HEK293 (cell line): ENCODE measurements around the gene TIAL1.

Experiments used
- BCL6B ChIP-seq: fragments of 450-650 bp; formaldehyde crosslinking; IDR thresholded peaks from 2 replicates; pipeline ENCODE4 v1.5.1; 2017; ENCODE audit warnings: missing biosample characterization, missing genetic modification characterization
- KLF1 ChIP-seq: fragments of 450-650 bp; formaldehyde crosslinking; IDR thresholded peaks from 2 replicates; pipeline ENCODE4 v1.5.1; 2016; ENCODE audit warnings: missing biosample characterization, missing genetic modification characterization
- KLF16 ChIP-seq: fragments of 450-650 bp; formaldehyde crosslinking; IDR thresholded peaks from 2 replicates; pipeline ENCODE4 v1.5.1; 2017; ENCODE audit warnings: missing biosample characterization, missing genetic modification characterization
- MEIS1 ChIP-seq: sonication (generic); formaldehyde crosslinking; IDR thresholded peaks from 2 replicates; pipeline ENCODE4 v1.8.1; 2022; ENCODE audit warnings: missing genetic modification reagents, mild to moderate bottlenecking, borderline replicate concordance
- PRDM4 ChIP-seq: fragments of 450-650 bp; formaldehyde crosslinking; IDR thresholded peaks from 2 replicates; pipeline ENCODE4 v1.5.1; 2017; ENCODE audit warnings: missing biosample characterization, missing genetic modification characterization
- SETDB1 ChIP-seq: IDR thresholded peaks from one replicate; pipeline ENCODE4 v1.6.1; 2017; ENCODE audit warnings: mild to moderate bottlenecking, low read length, moderate library complexity, mixed read lengths; ENCODE audit not compliant: insufficient read length
- TSHZ1 ChIP-seq: fragments of 450-650 bp; formaldehyde crosslinking; IDR thresholded peaks from 2 replicates; pipeline ENCODE4 v1.5.1; 2016; ENCODE audit warnings: missing biosample characterization, missing genetic modification characterization, borderline replicate concordance
- ZFHX2 ChIP-seq: fragments of 450-650 bp; formaldehyde crosslinking; conservative IDR thresholded peaks from 2 replicates; pipeline ENCODE4 v1.5.1; 2016; ENCODE audit warnings: missing biosample characterization, missing genetic modification characterization
- ZFP69B ChIP-seq: fragments of 450-650 bp; formaldehyde crosslinking; IDR thresholded peaks from 2 replicates; pipeline ENCODE4 v1.5.1; 2016; ENCODE audit warnings: missing biosample characterization, missing genetic modification characterization
- ZNF121 ChIP-seq: fragments of 450-650 bp; formaldehyde crosslinking; IDR thresholded peaks from 2 replicates; pipeline ENCODE4 v1.5.1; 2016; ENCODE audit warnings: missing biosample characterization, missing genetic modification characterization
- ZNF157 ChIP-seq: fragments of 450-650 bp; formaldehyde crosslinking; IDR thresholded peaks from 2 replicates; pipeline ENCODE4 v1.5.1; 2016; ENCODE audit warnings: missing biosample characterization, missing genetic modification characterization
- ZNF175 ChIP-seq: fragments of 450-650 bp; formaldehyde crosslinking; IDR thresholded peaks from 2 replicates; pipeline ENCODE4 v1.5.1; 2016; ENCODE audit warnings: missing biosample characterization, missing genetic modification characterization
- ZNF19 ChIP-seq: fragments of 450-650 bp; formaldehyde crosslinking; IDR thresholded peaks from 2 replicates; pipeline ENCODE4; 2016; ENCODE audit warnings: missing biosample characterization, missing genetic modification characterization, low read depth
- ZNF23 ChIP-seq: fragments of 450-650 bp; formaldehyde crosslinking; IDR thresholded peaks from 2 replicates; pipeline ENCODE4 v1.5.1; 2016; ENCODE audit warnings: missing biosample characterization, missing genetic modification characterization, borderline replicate concordance
- ZNF280D ChIP-seq: fragments of 450-650 bp; formaldehyde crosslinking; IDR thresholded peaks from 2 replicates; pipeline ENCODE4 v1.5.1; 2016; ENCODE audit warnings: missing biosample characterization, missing genetic modification characterization
- ZNF324 ChIP-seq: fragments of 450-650 bp; formaldehyde crosslinking; IDR thresholded peaks from 2 replicates; pipeline ENCODE4 v1.5.1; 2016; ENCODE audit warnings: missing biosample characterization, missing genetic modification characterization
- ZNF354C ChIP-seq: fragments of 450-650 bp; formaldehyde crosslinking; IDR thresholded peaks from 2 replicates; pipeline ENCODE4 v1.5.1; 2016; ENCODE audit warnings: missing biosample characterization, missing genetic modification characterization, low read depth, borderline replicate concordance
- ZNF37A ChIP-seq: fragments of 450-650 bp; IDR thresholded peaks from 2 replicates; pipeline ENCODE4 v1.5.1; 2018; ENCODE audit warnings: missing biosample characterization, missing genetic modification characterization
- ZNF426 ChIP-seq: fragments of 450-650 bp; formaldehyde crosslinking; IDR thresholded peaks from 2 replicates; pipeline ENCODE4 v1.5.1; 2017; ENCODE audit warnings: missing biosample characterization, missing genetic modification characterization, mild to moderate bottlenecking, inconsistent platforms, moderate library complexity
- ZNF473 ChIP-seq: fragments of 450-650 bp; formaldehyde crosslinking; IDR thresholded peaks from 2 replicates; pipeline ENCODE4 v1.5.1; 2017; ENCODE audit warnings: missing biosample characterization, missing genetic modification characterization
- ZNF514 ChIP-seq: fragments of 450-650 bp; formaldehyde crosslinking; IDR thresholded peaks from 2 replicates; pipeline ENCODE4 v1.5.1; 2016; ENCODE audit warnings: missing biosample characterization, missing genetic modification characterization
- ZNF521 ChIP-seq: fragments of 450-650 bp; formaldehyde crosslinking; IDR thresholded peaks from 2 replicates; pipeline ENCODE4 v1.5.1; 2017; ENCODE audit warnings: missing biosample characterization, mild to moderate bottlenecking, missing genetic modification characterization
- ZNF555 ChIP-seq: fragments of 450-650 bp; formaldehyde crosslinking; conservative IDR thresholded peaks from 2 replicates; pipeline ENCODE4 v1.5.1; 2017; ENCODE audit warnings: missing biosample characterization, mild to moderate bottlenecking, missing genetic modification characterization, inconsistent platforms
- ZNF585B ChIP-seq: fragments of 450-650 bp; formaldehyde crosslinking; IDR thresholded peaks from 2 replicates; pipeline ENCODE4 v1.5.1; 2016; ENCODE audit warnings: missing biosample characterization, missing genetic modification characterization
- ZNF600 ChIP-seq: fragments of 450-650 bp; formaldehyde crosslinking; IDR thresholded peaks from 2 replicates; pipeline ENCODE4 v1.5.1; 2016; ENCODE audit warnings: missing biosample characterization, missing genetic modification characterization
- ZNF707 ChIP-seq: fragments of 450-650 bp; formaldehyde crosslinking; IDR thresholded peaks from 2 replicates; pipeline ENCODE4 v1.5.1; 2016; ENCODE audit warnings: missing biosample characterization, missing genetic modification characterization
- ZNF747 ChIP-seq: fragments of 450-650 bp; formaldehyde crosslinking; IDR thresholded peaks from 2 replicates; pipeline ENCODE4 v1.5.1; 2016; ENCODE audit warnings: missing biosample characterization, missing genetic modification characterization
- ZNF785 ChIP-seq: fragments of 450-650 bp; formaldehyde crosslinking; IDR thresholded peaks from 2 replicates; pipeline ENCODE4 v1.5.1; 2016; ENCODE audit warnings: missing biosample characterization, missing genetic modification characterization
- ZNF830 ChIP-seq: fragments of 450-650 bp; IDR thresholded peaks from 2 replicates; pipeline ENCODE4 v1.5.0; 2018; ENCODE audit warnings: missing biosample characterization, missing genetic modification characterization, low read depth, mild to moderate bottlenecking, moderate library complexity
- ZNF837 ChIP-seq: fragments of 450-650 bp; formaldehyde crosslinking; IDR thresholded peaks from 2 replicates; pipeline ENCODE4 v1.5.1; 2016; ENCODE audit warnings: missing biosample characterization, missing genetic modification characterization
- ZNF843 ChIP-seq: fragments of 450-650 bp; formaldehyde crosslinking; IDR thresholded peaks from 2 replicates; pipeline ENCODE4 v1.5.1; 2016; ENCODE audit warnings: missing biosample characterization, missing genetic modification characterization
- ZSCAN16 ChIP-seq: fragments of 450-650 bp; formaldehyde crosslinking; IDR thresholded peaks from 2 replicates; pipeline ENCODE4 v1.5.1; 2016; ENCODE audit warnings: missing biosample characterization, missing genetic modification characterization

TIAL1 gene

GRCh38 chr10:119543814-119544642, 52.7 kb downstream of the TIAL1 start (continued):
- TF ChIP-seq ZNF785 (tag by site-specific recombination) = no peak
- TF ChIP-seq ZNF747 (tag by site-specific recombination) = no peak
- peak; percentile 93 for TF ChIP-seq ZNF600 (tag by site-specific recombination)
- no peak for TF ChIP-seq ZNF23
- TF ChIP-seq KLF1 (tag by site-specific recombination) = no peak
- TF ChIP-seq PRDM4 = peak; percentile 85
- peak; percentile 75; the same call in 1 of the 2 replicates for TF ChIP-seq ZNF837 (tag by site-specific recombination)
- TF ChIP-seq KLF16 = no peak
- no peak for TF ChIP-seq ZNF514 (tag by site-specific recombination)
- TF ChIP-seq ZNF707 (tag by site-specific recombination) = no peak
- peak; percentile 85 for TF ChIP-seq ZNF843 (tag by site-specific recombination)
- no peak for TF ChIP-seq ZNF521
- TF ChIP-seq ZNF585B (tag by site-specific recombination) = no peak
- no peak for TF ChIP-seq ZNF555 (tag by site-specific recombination)
- no peak for TF ChIP-seq ZNF19 (tag by site-specific recombination)
- no peak for TF ChIP-seq ZNF175
- no peak for TF ChIP-seq ZNF280D (tag by site-specific recombination)
- no peak for TF ChIP-seq ZNF354C (tag by site-specific recombination)
- TF ChIP-seq ZNF157 (tag by site-specific recombination) = no peak
- no peak for TF ChIP-seq ZSCAN16 (tag by site-specific recombination)
- no peak for TF ChIP-seq TSHZ1 (tag by site-specific recombination)
- no peak for TF ChIP-seq SETDB1
- TF ChIP-seq ZNF37A (tag by site-specific recombination) = no peak
- no peak for TF ChIP-seq ZFHX2
- TF ChIP-seq BCL6B (tag by site-specific recombination) = no peak
- no peak for TF ChIP-seq ZFP69B (tag by site-specific recombination)
- no peak for TF ChIP-seq ZNF426 (tag by site-specific recombination)
- TF ChIP-seq ZNF121 = peak; percentile 68
- TF ChIP-seq ZNF324 (tag by site-specific recombination) = no peak
- TF ChIP-seq ZNF830 (tag by site-specific recombination) = no peak
- TF ChIP-seq MEIS1 = no peak
- TF ChIP-seq ZNF473 (tag by site-specific recombination) = no peak
